Measurements from ENCODE around the gene SF3A2.
A peak's percentile ranks its signal among the peaks of the same experiment; 100 is the strongest.
"Not testable (repeated sequence)": the region's sequence is repeated elsewhere in the genome, so short reads cannot be mapped to it uniquely, and the experiment has no call there.

The SF3A2 gene, protein sequence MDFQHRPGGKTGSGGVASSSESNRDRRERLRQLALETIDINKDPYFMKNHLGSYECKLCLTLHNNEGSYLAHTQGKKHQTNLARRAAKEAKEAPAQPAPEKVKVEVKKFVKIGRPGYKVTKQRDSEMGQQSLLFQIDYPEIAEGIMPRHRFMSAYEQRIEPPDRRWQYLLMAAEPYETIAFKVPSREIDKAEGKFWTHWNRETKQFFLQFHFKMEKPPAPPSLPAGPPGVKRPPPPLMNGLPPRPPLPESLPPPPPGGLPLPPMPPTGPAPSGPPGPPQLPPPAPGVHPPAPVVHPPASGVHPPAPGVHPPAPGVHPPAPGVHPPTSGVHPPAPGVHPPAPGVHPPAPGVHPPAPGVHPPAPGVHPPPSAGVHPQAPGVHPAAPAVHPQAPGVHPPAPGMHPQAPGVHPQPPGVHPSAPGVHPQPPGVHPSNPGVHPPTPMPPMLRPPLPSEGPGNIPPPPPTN

GRCh38 chr19:2236314-2237050 lies at the start of gene SF3A2, which contains the start of gene PLEKHJ1:
TSS of gene SF3A2 (plus strand) at chr19:2236824. CDS start at chr19:2243419, 6,595 bp downstream.
TSS of gene PLEKHJ1 (minus strand) at chr19:2236329. CDS start at chr19:2236248, 81 bp downstream.
- DNase-seq = peak; percentile 99

- DNase-seq = no peak
These were observed 49.5 kb upstream of the SF3A2 start for GRCh38 chr19:2187159-2187558.

- DNase-seq = peak; percentile 84
These were observed 47.8 kb upstream of the SF3A2 start for GRCh38 chr19:2188708-2189385.

DNA sequence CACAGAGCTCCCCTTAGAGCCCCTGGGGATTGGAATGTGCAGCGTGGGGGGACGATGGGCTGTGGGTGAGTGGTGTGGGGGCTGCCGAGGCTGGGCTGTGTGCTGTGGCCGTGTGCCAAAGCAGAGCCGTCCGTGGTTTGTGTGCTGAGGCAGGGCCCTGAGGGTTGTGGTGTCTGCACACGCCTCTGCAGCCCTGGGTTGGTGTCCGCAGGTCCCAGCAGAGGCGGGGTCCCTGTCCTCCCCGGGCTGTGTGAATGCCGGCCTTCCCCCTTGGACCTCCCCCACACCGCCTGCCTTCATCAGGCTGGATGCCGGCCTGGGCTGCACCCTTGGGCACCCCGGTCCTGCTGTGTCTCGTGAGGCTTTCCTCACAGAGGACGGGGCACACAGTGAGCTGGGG lies 46.7 kb upstream of the SF3A2 start:
- no peak for DNase-seq

DNA sequence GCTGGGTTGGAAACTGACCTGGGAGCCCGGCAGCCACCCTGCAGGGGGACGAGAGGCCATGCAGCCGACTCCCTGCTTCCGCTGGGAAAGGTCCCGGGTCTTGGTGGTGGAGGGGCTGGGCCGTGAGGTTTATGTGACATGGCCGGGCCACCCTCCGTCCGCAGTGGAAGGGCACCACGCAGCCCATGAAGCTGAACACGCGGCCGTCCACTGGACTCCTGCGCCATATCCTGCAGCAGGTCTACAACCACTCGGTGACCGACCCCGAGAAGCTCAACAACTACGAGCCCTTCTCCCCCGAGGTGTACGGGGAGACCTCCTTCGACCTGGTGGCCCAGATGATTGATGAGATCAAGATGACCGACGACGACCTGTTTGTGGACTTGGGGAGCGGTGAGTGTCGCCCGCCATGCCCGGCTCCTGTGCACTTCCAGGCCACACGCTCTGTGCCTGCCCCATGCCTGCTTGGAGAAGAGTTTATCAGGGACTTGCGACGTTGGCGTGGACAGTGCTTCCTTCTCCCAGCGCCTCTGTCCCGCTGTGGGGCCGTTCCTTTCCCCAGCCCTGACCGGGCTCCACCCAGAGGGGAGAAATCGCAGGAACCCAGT lies 45.7 kb upstream of the SF3A2 start:
- DNase-seq = no peak

DNA sequence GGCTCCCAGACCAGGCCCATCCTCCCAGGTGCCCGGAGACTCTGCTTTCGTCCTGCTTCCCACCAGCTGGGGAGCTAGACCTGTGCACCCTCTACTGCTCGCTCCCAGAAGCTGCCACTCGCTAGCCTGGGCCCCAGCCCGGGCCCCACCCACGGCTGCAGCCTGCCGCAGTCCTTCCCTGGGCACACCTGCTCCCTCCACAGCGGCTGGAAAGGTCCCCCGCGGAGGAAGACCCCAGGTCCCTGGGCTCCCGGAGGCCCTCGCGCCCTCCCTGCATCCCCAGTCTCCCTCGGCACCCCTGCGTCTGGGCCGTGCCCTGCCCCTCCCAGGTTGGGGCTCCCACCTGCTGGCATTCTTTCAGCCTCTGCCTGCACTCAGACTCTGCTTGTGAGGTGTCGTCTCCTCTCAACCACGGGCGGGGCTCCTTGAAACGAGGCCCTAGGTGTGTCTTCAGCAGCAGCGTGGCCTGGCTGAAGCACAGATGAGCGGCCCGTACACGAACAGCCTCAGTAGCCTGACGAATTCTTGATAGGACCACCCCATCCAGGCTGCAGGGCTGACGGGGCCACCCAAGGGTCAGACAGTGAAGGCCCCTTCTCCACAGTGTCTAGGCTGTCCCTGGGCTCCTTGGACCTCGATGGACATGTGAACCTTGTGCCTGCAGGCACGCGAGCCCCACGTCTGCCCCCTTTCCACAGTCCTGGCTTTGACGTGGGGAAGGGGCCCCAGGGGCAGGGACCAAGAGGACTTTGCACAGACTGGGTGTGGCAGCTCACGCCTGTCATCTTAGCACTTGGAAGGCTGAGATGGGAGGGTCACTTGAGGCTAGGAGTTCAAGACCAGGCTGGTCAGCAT lies 44.9 kb upstream of the SF3A2 start:
- no peak for DNase-seq

GRCh38 chr19:2192862-2193261 lies 43.8 kb upstream of the SF3A2 start:
- DNase-seq = no peak

DNA sequence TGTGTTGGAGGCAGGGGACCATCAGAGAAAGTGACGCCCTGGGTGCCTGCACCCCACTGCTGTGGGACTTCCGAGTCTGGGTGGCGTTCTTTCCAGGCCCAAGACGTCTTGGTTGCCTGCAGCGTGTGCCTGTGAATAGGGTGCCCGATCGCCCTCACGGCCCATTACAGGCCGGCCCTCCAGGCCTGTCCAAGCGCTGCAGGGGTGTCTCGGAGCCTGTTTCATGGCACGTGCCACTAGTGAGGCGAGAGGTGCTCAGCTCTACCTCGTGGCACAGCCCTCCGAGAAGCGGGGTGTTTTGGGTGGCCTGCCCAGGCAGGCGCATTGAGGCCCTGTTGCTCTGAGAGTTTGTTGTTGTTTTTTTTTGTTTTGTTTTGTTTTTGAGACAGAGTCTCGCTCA lies 42.8 kb upstream of the SF3A2 start:
- no peak for DNase-seq

- DNase-seq = no peak
These were observed 42.0 kb upstream of the SF3A2 start for GRCh38 chr19:2194513-2195078.

- DNase-seq = no peak
These were observed 41.3 kb upstream of the SF3A2 start for GRCh38 chr19:2195361-2195760.

GRCh38 chr19:2195914-2196313 lies 40.7 kb upstream of the SF3A2 start:
- DNase-seq = no peak

GRCh38 chr19:2197270-2197669 lies 39.4 kb upstream of the SF3A2 start:
- DNase-seq = no peak

GRCh38 chr19:2198317-2198716 lies 38.3 kb upstream of the SF3A2 start:
- DNase-seq = no peak

DNA sequence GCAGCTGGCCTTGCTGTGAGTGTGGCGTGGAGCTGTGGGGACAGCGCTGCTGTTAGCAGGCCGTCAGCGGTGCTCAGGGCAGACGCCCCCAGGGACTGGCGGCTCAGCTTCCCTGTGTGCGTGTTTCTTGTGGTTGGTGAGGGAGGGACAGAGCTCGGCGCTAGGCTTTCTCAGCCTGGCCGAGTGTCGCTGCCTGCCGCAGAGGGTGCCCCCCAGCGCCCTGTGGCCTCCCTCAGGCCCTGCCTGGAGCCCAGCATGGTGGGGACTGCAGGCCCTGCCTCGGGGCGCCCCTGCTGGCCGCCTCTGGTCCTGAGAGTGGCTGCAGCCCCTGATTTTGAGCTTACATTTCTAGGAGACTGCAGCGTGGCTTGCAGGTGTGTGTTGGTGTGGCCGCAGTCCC lies 37.4 kb upstream of the SF3A2 start:
- no peak for DNase-seq

- no peak for DNase-seq
These were observed 36.6 kb upstream of the SF3A2 start for GRCh38 chr19:2199861-2200623.

GRCh38 chr19:2200624-2201294 lies 35.9 kb upstream of the SF3A2 start:
- not testable (repeated sequence) for DNase-seq

DNA sequence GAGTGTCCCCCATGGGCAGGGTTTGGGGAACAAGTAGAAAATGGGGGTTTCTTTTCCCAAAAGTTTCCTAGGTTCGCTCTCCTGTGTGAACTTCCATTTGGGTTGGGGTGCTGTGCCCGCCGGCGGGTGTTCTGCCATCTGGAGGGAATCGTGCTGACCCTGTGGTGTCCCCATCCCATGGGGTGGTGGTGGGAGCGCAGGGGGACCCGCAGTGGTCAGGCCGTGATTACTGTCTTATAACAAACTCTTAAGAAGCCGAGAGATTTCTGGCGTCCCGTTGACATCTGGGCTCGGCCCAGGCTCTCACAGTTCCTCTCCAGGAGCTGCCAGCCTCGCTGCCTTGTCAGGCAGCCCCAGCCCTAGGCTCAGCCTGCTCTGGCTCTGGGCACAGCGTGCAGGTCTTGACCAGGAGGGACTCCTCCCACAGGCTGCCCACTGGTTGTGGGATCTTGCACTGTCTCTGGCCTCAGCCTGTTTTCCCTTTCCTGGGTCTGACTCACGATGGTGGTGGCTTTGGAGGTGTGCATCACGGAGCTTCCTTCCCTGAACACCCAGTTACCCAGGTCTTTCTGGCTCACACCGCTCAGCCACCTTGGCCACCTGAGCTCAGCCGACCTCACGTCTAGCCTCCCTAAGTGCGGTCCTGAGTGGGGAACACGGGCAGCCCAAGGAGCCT lies 35.0 kb upstream of the SF3A2 start:
- no peak for DNase-seq

- DNase-seq = no peak
These were observed 34.3 kb upstream of the SF3A2 start for GRCh38 chr19:2202366-2202765.

DNA sequence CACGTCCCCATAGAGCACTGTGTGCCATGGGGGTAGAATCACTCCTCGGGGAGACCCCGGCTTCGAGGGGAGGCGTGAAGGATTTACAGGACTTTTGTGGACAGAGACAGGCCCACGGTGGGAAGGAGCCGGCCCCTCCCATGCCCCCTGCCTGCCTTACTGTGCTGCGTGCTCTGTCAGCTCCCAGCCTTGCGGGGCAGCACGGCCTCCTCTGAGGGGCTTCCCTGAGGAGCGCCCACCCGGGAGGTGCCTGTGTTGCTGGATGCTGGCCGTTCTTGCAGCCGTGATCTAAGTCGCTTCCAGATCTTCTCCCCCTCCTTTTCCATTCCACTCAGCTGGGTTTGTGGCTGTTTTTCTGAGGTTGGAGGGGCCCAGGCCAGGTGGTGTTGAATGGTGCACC lies 29.6 kb upstream of the SF3A2 start:
- no peak for DNase-seq
